Measurements from ENCODE around the gene DDX49. TPM values are rescaled to one million over a fixed set of nuclear protein-coding genes. Genes with fewer than 3 reads are reported as not detected.
A peak's percentile ranks its signal among the peaks of the same experiment; 100 is the strongest.

Gene DDX49
- total RNA-seq, 2 donors from 2014 or later = 30.7 to 40.0 TPM

DNA sequence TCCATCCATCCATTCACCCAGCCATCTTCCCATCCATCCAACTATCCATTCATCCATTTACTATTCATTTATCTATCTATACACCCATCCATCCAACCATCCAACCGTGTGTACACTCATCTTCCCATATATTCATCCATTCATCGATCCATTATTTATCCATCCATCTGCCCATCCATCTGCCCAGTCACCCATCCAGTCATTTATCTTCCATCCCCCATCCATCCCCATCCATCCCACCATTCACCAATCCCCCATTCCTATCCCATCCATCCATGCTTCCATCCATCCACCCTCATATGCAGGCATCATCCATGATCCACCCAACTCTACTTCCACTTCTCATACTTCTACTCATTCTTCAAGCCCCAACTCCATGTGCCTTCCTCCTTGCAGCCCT is 35.5 kb downstream of the DDX49 start:
- DNase-seq (no peak), ATAC-seq (no peak)
- intact Hi-C loops (cut with DNase I, micrococcal nuclease) = no loop called here

DNA sequence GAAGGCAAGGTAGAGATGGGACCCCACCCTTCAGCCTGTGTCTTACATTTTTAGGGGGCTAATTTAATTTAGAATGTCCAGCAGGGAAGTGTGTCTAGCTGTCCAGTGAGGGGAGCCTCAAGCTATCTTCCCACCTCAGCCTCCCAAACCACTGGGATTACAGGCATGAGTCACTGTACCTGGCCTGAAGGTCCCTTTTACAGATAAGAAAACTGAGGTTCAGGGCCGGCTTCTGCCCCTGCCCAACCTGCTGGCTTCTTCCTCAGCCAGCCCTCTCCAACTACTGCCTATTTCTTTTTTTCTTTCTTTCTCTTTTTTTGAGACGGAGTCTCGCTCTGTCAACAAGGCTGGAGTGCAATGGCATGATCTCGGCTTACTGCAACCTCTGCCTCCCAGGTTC is 40.9 kb downstream of the DDX49 start:
- intact Hi-C loops (cut with DNase I, micrococcal nuclease) = no loop called here
- no peak for DNase-seq
- ATAC-seq = no peak

DNA sequence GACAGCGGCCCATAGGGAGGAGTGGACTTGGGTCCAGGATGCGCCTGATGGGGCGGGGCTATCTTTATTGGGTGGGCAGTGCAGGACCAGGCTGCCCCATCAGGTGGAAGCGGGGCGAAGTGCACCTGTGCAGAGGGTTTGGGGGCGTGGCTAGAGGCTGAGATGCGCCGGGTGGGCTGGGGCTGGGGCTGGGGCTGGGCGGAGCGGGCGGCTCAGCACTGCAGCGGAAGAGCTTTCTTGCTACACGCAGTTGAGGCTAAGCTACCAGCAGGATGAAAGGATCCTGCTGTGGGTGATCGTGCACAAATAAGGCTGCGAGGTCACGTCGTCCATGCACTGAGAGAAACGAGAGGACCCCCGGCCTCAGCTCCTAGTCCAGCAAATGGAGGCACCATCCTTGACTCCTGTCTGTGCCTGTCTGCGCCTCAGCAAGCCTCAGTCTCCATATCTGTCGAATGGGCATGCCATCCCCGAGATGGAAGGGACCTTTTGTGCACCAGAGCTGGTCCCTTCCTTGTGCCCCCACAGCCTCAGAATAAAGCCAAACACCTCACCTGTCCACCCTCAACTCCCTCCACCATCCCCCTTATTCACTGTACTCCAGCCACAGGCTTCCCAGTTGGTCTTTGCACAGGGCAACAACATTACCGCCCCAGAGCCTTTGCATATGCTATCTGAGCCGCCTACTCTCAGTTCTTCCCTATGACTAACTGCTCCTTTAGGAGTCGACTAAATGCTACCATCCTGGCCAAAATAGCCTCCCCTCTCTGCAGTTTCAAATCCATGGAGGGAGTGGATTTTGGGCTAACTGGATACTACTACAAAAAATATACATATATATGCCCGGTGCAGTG is 42.5 kb downstream of the DDX49 start:
- ATAC-seq (peak; percentile 27), DNase-seq (no peak)
- intact Hi-C loops (cut with DNase I, micrococcal nuclease) = no loop called here

DNA sequence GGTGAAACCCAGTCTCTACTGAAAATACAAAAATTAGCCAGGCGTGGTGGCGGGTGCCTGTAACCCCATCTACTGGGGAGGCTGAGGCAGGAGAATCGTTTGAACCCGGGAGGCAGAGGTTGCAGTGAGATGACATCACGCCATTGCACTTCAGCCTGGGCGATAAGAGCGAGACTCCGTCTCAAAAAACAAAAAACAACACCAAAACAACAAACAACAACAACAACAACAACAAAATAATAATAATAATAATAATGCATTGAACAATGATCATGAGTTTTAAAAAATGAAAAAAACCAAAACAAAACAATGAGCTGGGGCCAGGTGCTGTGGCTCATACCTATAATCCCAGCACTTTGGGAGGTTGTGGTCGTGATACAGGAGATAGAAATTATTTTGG is 44.6 kb downstream of the DDX49 start:
- DNase-seq = no peak
- intact Hi-C loops (cut with DNase I, micrococcal nuclease) = no loop called here
- no peak for ATAC-seq

DNA sequence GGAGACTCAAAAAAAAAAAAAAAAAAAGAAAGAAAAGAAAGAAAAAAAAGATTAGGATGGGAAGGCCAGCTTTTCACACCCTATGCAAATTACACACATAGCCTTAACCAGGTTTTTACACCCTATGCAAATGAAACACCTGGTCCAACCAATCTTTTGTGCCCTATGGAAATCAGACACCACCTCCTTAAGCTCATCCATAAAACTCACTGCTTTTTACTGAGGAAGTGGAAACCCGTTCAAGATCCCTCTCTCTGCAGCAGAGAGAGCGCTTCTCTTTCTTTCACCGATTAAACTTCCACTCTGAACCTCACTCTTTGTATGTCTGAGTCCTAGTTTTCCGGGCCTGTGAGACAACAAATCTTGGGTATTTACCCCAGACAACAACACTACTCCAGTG is 46.8 kb downstream of the DDX49 start:
- intact Hi-C loops (cut with DNase I, micrococcal nuclease) = no loop called here
- ATAC-seq = peak; percentile 66

DNA sequence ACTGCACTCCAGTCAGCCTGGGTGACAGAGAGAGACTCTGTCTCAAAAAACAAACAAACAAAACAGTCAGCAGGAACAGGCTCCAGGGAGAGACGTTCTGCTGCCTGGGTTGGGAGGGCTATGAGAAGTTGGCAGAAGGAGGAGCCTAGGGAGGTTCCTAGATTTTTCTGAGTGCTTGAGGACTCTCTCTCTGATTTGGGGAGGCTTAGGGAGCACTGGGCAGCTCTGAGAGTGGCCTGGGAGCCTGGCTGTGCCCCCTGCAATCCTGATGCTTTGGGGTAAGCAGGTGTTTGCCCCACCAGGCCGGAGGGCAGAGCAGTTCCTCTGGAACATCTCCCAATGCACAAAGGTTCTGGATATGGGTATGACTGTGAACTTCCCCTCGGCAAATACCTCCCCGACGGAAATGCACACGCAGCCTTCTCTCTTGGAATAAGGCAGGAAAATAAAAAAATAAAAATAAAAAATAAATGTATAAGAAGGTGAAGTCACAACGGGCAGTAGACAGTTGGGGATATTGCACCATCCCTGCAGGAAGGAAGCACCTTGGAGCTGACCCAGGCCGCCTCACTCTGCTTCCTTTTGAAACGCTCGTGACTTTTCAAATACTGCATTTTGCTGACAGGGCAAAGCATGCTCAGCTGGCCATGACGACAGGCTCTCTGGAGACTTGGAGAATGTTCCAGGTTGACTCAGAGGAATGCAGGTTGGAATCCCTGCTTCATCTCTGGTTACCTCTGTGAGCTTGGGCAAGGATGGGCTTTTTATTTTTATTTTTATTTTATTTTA is 48.0 kb downstream of the DDX49 start:
- intact Hi-C loops (cut with DNase I, micrococcal nuclease) = no loop called here
- ATAC-seq (no peak), DNase-seq (peak; percentile 26 to 44)

More for the DNA sequence above, 46.8 kb downstream of the DDX49 start:
- no peak for DNase-seq

DNA sequence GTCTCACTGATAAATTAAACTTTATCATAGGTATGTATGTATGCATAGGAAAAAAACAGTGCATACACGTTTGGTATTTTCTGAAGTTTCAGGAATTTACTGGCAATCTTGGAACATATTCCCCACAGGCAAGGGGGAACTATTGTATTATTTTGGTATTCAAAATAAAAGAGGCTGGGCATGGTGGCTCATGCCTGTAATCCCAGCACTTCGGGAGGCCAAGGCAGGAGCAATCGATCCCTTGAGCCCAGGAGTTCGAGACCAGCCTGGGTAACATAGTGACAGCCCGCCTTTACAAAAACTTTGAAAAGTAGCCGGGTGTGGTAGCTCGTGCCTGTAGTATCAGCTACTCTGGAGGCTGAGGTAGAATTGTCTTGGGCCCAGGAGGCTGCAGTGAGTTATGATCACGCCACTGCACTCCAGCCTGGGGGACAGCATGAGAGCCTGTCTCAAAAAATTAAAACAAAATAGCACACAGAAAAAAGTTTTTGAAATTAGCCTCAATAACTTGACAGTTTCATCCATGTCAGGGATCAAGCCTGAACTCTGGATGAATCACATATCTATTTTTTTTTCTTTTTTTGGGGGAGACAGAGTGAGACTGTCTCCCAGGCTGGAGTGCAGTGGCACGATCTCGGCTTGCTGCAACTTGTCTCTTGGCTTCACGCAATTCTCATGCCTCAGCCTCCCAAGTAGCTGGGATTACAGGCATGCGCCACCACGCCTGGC is 50.6 kb downstream of the DDX49 start:
- ATAC-seq = no peak

DNA sequence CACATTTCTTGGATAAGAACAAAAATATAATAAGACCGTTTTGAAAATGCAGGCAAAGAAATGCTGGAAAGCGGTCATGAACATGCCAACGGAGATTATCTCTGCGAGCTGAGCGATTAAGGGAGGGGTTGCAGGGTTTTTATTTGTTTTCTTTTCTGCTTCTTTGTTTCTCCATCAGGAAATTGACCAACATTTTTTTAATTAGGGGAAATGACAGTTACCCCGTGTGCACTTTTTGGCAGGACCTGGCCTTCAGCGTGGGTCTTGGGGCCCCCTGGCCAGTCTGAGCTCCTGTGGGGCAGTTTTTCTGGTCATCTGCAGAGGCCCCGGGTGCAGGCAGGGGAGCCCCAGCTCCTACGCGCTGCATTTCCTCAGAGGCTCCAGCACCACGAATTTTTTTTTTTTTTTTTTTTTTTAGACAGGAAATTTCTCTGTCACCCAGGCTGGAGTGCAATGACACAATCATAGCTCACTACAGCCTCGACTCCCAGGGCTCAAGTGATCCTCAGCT is 52.8 kb downstream of the DDX49 start:
- intact Hi-C loops (cut with DNase I, micrococcal nuclease) = no loop called here
- no peak for DNase-seq
- no peak for ATAC-seq

More for the DNA sequence above, 50.6 kb downstream of the DDX49 start:
- intact Hi-C loops (cut with DNase I, micrococcal nuclease) = no loop called here
- DNase-seq = no peak

DNA sequence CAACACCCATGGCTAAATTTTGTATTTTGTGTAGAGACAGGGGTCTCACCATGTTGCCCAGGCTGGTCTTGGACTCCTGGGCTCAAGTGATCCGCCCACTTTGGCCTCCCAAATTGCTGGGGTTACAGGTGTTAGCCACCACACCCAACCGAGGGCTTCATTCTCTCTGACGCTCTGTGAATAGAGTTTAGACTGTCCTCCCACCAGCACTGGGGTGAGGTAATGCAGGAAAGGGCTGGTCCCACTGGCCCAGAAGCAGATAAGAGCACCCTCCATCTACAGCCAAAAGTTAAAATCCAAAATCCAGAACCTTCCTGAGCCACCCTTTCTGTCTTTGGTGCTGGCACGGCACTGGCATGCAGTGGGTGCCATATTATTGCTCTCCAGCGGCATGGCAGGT is 53.3 kb downstream of the DDX49 start:
- no peak for ATAC-seq
- DNase-seq = no peak
- intact Hi-C loops (cut with DNase I, micrococcal nuclease) = no loop called here

DNA sequence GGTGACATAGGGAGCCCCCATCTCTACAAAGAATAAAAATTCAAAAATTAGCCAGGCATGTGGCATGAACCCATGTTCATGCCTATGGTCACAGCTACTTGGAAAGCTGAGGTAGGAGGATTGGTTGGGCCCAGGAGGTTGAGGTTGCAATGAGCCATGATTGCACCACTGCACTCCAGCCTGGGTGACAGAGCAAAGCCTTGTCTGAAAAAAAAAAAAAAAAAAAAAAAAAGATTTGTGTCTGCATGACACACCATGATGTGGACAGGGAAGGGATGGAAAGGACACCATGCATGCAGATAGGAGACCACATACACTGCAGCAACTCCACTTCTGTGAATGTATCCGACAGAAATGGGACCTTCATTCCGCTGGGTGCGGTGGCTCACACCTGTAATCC is 55.5 kb downstream of the DDX49 start:
- no peak for ATAC-seq
- no peak for DNase-seq
- intact Hi-C loops (cut with DNase I, micrococcal nuclease) = no loop called here

DNA sequence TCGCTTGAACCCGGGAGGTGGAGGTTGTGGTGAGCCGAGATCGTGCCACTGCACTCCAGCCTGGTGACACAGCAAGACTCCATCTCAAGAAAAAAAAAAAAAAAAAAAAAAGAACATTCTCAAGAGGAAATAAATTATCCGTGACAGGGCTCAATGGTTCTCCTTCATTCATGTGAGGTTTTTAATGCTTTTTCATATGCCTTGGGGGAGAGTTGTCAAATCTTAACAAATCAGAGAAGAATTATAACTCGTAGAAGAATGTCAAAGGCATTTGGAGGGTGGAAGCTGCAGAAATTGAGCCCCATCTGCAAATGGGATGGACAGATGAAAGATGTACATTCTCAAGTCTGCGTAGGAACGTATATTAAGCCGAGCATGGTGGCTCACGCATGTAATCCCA is 56.4 kb downstream of the DDX49 start:
- ATAC-seq = no peak
- DNase-seq = no peak
- intact Hi-C loops (cut with DNase I, micrococcal nuclease) = no loop called here

Other genes with a start within 250 kb of the DDX49 start
- 10 to 100 TPM; 10.2 TPM for gene CRTC1, start 236.0 kb upstream of the DDX49 start, total RNA-seq
- not detected for gene COMP, start 128.4 kb upstream of the DDX49 start, total RNA-seq
- gene UPF1, start 87.8 kb upstream of the DDX49 start, total RNA-seq = 10 to 100 TPM; 67.6 to 81.8 TPM
- gene CERS1, start 23.6 kb upstream of the DDX49 start, total RNA-seq = under 1 TPM; 0.12 to 0.59 TPM
- 100 to 1,000 TPM; 186 to 200 TPM for gene COPE, start 328 bp upstream of the DDX49 start, total RNA-seq
- gene HOMER3, start 21.5 kb downstream of the DDX49 start, total RNA-seq = 1 to 10 TPM; 3.9 to 7.9 TPM
- gene SUGP2, start 113.8 kb downstream of the DDX49 start, total RNA-seq = 10 to 100 TPM; 51.7 to 61.7 TPM
- 10 to 100 TPM; 17.8 to 20.8 TPM for gene ARMC6, start 113.9 kb downstream of the DDX49 start, total RNA-seq
- 1 to 10 TPM; 8.2 to 8.5 TPM for gene SLC25A42, start 144.3 kb downstream of the DDX49 start, total RNA-seq
- gene TMEM161A, start 218.8 kb downstream of the DDX49 start, total RNA-seq = 10 to 100 TPM; 16.8 to 18.9 TPM

Data from left colon (tissue), 2 donors.